ENCODE measurements around the gene UPP1. TPM values are rescaled to one million over a fixed set of nuclear protein-coding genes. Genes with fewer than 3 reads are reported as not detected.
A peak's percentile ranks its signal among the peaks of the same experiment; 100 is the strongest.

UPP1 gene
- total RNA-seq, 1 donor = 25.9 TPM

DNA sequence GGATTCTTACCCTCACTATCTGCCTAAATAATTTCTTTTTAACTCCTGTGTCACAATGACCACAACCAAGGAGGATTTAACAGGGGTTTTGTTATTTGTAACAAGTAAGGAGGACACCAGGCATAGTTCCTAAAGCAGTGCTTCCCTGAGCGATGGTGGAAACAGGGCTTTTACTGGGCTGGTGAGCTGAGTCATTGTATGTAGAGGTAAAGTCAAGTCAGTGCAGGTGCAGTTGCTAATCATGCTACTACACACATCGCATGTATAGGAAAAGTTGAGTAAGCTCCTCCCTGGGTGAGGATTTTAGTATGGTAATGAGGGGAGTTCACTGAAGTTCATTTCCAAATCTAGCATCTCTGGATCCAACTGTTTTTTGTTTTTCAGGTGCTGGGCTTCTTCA lies 59.2 kb downstream of the UPP1 start:
- H3K4me3 ChIP-seq (ENCODE audit: low read depth, low read length) = no peak overlapping the region
- no peak for DNase-seq (ENCODE audit: low read depth)
- TF ChIP-seq CTCF (IDR thresholded peaks at IDR 0.05; ENCODE audit: insufficient read depth, low read depth, low read length) = no peak

DNA sequence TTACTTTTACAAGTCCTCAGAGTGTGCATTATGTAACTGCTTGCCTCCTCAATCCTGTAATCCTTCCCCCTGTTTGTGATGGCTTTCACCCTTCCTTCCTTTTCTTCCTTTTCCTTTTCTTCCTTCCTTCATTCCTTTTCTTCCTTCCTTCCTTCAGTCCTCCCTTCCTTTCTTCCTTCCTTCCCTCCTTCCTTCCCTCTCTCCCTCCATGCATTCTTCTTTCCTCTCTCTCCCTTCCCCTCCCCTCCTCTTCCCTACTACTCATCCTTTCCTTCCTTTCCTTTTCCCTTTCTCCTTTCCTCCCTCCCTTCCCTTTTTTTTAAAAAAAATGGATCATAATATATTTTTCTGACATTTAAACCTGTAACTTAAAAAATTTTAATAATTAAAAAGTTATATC lies 60.0 kb downstream of the UPP1 start:
- TF ChIP-seq CTCF (IDR thresholded peaks at IDR 0.05; ENCODE audit: insufficient read depth, low read depth, low read length) = no peak
- DNase-seq (ENCODE audit: low read depth) = no peak

GRCh38 chr7:48150086-48150485 lies 61.0 kb downstream of the UPP1 start:
- H3K4me3 ChIP-seq (ENCODE audit: low read depth, low read length) = no peak overlapping the region
- no peak for DNase-seq (ENCODE audit: low read depth)
- no peak for TF ChIP-seq CTCF (IDR thresholded peaks at IDR 0.05; ENCODE audit: insufficient read depth, low read depth, low read length)

More for the DNA sequence above, 60.0 kb downstream of the UPP1 start:
- H3K4me3 ChIP-seq (ENCODE audit: low read depth, low read length) = no peak overlapping the region

DNA sequence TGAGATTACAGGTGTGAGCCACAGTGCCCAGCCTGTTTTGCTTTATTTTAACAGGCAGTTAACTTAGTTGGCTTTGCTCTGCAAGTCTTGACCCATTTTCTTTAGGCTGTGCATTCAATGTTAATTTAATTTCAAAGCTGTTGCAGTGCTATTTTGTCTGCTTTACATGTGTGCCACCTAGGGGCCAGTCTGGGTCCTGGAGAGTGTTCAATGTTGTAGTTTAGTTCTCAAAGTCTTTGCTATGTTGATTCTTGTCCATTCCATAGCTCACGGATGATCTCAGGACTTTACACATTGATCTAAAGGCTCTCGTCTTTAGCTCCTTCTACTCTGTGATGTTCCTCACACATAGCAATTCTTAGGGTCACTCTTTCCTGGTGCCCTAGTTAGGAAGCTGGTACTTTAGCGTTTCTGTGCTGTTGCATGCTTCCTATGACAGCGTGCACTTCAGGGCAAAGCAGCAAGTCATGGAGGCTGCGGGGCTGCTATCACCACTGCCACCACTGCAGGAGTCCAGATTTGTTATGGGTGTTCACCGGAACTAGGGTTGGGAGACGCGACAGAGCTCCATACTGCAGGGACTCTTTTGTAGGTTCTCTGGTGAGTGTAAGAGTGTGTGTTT lies 65.8 kb downstream of the UPP1 start:
- DNase-seq (ENCODE audit: low read depth) = peak; percentile 69
- no peak overlapping the region for H3K4me3 ChIP-seq (ENCODE audit: low read depth, low read length)
- TF ChIP-seq CTCF (IDR thresholded peaks at IDR 0.05; ENCODE audit: insufficient read depth, low read depth, low read length) = peak; percentile 85

Other genes starting within 250 kb of the UPP1 start
- 0.32 and 0.43 TPM in 2 replicates for gene PKD1L1, start 140.8 kb upstream of the UPP1 start, total RNA-seq
- 20.6 and 29.4 TPM in 2 replicates for gene HUS1, start 109.7 kb upstream of the UPP1 start, total RNA-seq
- gene SUN3, start 60.2 kb upstream of the UPP1 start, total RNA-seq = not detected in 2 replicates
- gene C7orf57, start 53.7 kb upstream of the UPP1 start, total RNA-seq = under 0.01 and 0.43 TPM in 2 replicates
- gene ABCA13, start 82.2 kb downstream of the UPP1 start, total RNA-seq = under 0.01 TPM in 1 of 2 replicates, not detected in the other